ENCODE results near the gene TAAR5.
"Not testable (repeated sequence)": the region's sequence is repeated elsewhere in the genome, so short reads cannot be mapped to it uniquely, and the experiment has no call there.

Gene TAAR5

GRCh38 chr6:132616677-132617076, 27.1 kb upstream of the TAAR5 start:
- DNase-seq (ENCODE audit: low spot score): no peak
- TF ChIP-seq, protein P1, sequence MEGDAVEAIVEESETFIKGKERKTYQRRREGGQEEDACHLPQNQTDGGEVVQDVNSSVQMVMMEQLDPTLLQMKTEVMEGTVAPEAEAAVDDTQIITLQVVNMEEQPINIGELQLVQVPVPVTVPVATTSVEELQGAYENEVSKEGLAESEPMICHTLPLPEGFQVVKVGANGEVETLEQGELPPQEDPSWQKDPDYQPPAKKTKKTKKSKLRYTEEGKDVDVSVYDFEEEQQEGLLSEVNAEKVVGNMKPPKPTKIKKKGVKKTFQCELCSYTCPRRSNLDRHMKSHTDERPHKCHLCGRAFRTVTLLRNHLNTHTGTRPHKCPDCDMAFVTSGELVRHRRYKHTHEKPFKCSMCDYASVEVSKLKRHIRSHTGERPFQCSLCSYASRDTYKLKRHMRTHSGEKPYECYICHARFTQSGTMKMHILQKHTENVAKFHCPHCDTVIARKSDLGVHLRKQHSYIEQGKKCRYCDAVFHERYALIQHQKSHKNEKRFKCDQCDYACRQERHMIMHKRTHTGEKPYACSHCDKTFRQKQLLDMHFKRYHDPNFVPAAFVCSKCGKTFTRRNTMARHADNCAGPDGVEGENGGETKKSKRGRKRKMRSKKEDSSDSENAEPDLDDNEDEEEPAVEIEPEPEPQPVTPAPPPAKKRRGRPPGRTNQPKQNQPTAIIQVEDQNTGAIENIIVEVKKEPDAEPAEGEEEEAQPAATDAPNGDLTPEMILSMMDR (IDR thresholded peaks at IDR 0.05; ENCODE audit: extremely low read depth, insufficient read depth, missing control alignments): no peak
- in situ Hi-C loops (cut with MboI; ENCODE audit: low pct_unique_long_range_greater_than_20kb, low sequenced_read_pairs, unreplicated experiment): no loop called here

- in situ Hi-C loops (cut with MboI; ENCODE audit: low pct_unique_long_range_greater_than_20kb, low sequenced_read_pairs, unreplicated experiment): no loop called here
- no peak for DNase-seq (ENCODE audit: low spot score)
- TF ChIP-seq, protein P1 (IDR thresholded peaks at IDR 0.05; ENCODE audit: extremely low read depth, insufficient read depth, missing control alignments): no peak
Observed at GRCh38 chr6:132614554-132614953, 25.0 kb upstream of the TAAR5 start.

GRCh38 chr6:132612449-132613108, 23.0 kb upstream of the TAAR5 start:
- DNase-seq (ENCODE audit: low spot score): no peak
- TF ChIP-seq, protein P1 (IDR thresholded peaks at IDR 0.05; ENCODE audit: extremely low read depth, insufficient read depth, missing control alignments): no peak
- in situ Hi-C loops (cut with MboI; ENCODE audit: low pct_unique_long_range_greater_than_20kb, low sequenced_read_pairs, unreplicated experiment): no loop called here

DNA sequence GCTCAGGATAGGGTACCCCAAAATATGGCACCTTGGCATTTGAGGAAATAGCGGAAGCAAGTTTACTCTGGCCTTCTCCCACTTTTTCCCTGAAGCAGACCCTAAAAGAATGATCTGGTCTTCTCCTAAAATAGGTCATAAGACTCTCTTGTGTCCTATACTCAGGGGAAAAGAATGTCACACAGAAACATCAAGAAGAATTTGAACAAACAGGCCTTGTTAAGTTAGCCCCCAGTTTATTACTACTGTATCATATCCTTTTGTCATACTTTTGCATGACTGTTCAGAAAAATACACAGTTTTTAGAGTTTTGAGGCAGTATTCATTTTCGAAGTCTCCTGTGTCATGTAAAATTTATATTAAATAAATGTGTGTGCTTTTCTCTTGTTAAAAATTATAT, 22.1 kb upstream of the TAAR5 start:
- no peak for DNase-seq (ENCODE audit: low spot score)
- in situ Hi-C loops (cut with MboI; ENCODE audit: low pct_unique_long_range_greater_than_20kb, low sequenced_read_pairs, unreplicated experiment): no loop called here
- TF ChIP-seq, protein P1 (IDR thresholded peaks at IDR 0.05; ENCODE audit: extremely low read depth, insufficient read depth, missing control alignments): no peak

DNA sequence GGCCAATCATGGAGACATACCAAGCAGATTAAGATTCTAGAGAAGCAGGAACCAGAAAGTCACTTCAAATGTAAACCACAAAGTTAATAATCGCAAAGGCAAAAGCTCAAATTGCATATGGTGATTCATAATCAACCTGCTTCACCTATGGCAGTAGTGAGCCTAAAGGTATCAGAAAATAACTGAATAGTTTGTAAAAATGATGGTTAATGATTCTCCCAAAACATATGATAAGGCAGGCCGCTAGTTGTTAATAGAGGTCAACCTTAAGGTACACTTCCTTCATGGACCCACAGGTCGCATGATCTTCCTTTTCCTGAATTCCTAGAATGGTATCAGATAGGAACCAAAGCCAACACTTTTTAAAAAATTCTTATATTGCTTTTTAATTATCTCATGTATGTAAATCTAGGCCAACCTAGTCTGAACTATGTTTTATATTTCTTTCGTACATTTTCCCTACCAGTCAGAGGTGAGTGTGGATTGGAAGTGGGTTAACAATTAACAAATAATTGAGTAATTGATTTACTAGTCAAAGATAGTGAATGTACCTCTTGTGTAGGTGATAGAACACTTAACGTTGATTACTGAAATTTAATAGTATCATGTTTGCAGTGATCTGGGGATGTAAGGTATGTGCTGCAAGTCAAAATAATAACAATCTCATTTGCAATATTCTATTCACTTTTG, 18.1 kb upstream of the TAAR5 start:
- TF ChIP-seq, protein P1 (IDR thresholded peaks at IDR 0.05; ENCODE audit: extremely low read depth, insufficient read depth, missing control alignments): no peak
- in situ Hi-C loops (cut with MboI; ENCODE audit: low pct_unique_long_range_greater_than_20kb, low sequenced_read_pairs, unreplicated experiment): no loop called here
- no peak for DNase-seq (ENCODE audit: low spot score)

- in situ Hi-C loops (cut with MboI; ENCODE audit: low pct_unique_long_range_greater_than_20kb, low sequenced_read_pairs, unreplicated experiment): no loop called here
- TF ChIP-seq, protein P1 (IDR thresholded peaks at IDR 0.05; ENCODE audit: extremely low read depth, insufficient read depth, missing control alignments): no peak
- no peak for DNase-seq (ENCODE audit: low spot score)
Observed at GRCh38 chr6:132604635-132605152, 15.2 kb upstream of the TAAR5 start.

DNA sequence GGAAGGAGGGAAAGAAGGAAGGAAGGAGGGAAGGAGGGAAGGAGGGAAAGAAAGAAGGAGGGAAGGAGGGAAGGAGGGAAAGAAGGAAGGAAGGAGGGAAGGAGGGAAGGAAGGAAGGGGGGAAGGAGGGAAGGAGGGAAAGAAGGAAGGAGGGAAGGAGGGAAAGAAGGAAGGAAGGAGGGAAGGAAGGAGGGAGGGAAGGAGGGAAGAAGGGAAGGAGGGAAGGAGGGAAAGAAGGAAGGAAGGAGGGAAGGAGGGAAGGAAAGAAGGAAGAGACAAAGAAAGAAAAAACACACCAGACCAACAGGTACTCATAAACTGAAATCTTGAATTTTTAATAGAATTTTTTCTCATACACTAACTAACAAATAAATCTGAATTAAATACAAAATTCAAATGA, 11.4 kb upstream of the TAAR5 start:
- DNase-seq (ENCODE audit: low spot score); in situ Hi-C loops (cut with MboI; ENCODE audit: low pct_unique_long_range_greater_than_20kb, low sequenced_read_pairs, unreplicated experiment): not testable (repeated sequence)

Data from GM13977 (cell line).